GM18519 (cell line): Measurements from ENCODE around the gene NUDT11.
"Not testable (repeated sequence)": the region's sequence is repeated elsewhere in the genome, so short reads cannot be mapped to it uniquely, and the experiment has no call there.

Experiments
- ATAC-seq: cut with Tn5 transposase; IDR thresholded peaks from one replicate; pipeline ENCODE4 v1.9.1; 2021; ENCODE audit warnings: mild to moderate bottlenecking, moderate library complexity; ENCODE audit not compliant: unreplicated experiment, low FRiP score

The NUDT11 gene

DNA sequence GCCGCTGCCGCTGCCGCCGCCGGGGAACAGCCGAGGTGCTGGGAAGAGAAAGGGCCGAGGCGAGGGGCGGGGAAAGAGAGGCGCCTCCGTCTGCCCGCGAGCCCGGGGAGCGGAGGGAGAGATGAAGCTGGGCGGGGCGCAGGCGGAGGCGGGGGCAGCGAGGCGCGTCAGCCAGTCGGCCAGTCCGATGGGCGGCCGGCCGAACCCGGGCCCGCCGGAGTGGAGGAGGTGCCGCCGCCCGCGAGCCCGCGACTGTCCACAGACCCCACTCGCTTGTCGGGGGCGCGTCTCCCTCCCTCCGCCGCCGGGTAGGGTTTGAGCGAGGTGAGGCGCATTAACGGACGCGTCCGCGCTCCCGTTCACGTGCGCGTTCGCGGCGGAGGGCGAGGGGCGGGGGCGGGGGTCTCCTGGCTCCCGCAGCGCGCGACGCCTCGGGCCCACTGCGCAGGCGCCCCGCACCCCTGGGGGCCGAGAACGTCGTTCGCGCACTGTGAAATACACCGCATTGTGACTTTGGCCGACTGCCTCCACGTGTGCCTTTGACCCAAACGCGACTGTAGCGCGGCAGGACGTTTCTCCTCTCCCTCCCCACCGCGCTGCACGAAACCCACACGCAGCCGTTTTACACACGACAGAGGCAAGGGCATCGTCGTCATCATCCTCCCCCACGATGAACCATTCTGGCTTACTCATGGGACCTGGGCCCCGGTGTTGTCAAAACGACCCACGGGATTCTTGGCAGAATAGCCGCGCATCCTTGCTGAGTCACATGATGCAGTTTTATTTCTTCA, at the start of gene NUDT11:
NUDT11 (minus strand) TSS at position 92 of the 791 bp plus-strand sequence. CDS start 148 bp downstream, outside the sequence.
- no peak for ATAC-seq

DNA sequence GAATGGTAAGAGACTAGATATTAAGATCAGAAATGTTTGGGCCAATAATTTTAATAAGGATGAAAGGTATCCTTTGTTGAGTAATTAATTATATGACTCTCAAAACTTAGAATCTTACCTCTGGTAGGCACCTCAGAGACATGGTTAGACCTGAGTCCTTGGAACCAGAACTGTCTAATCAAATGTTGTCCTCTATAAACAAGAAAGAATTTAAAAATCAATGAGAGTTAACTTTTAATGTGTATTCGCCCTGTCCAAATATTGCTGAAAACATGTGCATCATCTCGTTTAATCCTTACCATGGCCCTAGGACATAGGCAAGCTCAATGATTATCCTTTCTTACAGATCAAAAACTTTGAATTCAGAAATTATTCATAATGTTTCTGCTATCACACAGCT, 24.0 kb upstream of the NUDT11 start:
- no peak for ATAC-seq

DNA sequence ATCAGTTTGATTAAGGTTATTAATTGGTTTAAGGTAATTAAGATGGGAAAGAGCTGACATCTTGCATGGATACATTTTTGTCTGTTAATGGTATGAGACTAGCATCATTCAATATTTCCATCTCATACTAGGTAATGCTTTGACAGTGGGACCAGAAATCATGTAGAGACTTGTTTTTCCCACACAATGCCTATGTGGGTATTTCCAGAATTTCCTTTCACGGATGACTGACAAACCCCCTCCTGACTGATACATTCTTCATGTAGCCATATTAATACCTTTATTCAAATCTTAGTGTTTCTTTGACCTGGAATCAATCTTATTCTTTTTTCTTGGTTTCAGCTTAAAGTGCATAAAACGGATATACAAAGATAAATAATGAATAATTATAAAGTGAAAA, 22.7 kb upstream of the NUDT11 start:
- ATAC-seq: not testable (repeated sequence)

DNA sequence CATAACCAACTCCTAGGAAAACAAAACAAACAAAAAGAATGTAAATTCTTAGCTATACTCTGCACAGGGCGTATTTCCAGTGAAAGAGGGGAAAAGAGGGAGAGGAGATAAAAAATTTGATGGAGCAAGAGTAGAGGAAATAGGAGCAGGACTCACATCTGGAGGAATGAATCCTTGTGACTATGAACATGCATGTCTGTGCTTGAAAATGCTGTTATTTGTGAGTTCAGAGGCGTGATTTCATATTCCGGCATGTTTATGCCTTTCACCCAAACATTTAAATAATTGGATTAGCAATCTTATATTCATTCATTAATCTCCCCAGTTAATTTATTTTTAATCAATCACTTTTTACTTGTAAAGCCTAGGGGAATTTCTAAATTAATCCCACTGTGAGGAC, 11.2 kb upstream of the NUDT11 start:
- no peak for ATAC-seq

DNA sequence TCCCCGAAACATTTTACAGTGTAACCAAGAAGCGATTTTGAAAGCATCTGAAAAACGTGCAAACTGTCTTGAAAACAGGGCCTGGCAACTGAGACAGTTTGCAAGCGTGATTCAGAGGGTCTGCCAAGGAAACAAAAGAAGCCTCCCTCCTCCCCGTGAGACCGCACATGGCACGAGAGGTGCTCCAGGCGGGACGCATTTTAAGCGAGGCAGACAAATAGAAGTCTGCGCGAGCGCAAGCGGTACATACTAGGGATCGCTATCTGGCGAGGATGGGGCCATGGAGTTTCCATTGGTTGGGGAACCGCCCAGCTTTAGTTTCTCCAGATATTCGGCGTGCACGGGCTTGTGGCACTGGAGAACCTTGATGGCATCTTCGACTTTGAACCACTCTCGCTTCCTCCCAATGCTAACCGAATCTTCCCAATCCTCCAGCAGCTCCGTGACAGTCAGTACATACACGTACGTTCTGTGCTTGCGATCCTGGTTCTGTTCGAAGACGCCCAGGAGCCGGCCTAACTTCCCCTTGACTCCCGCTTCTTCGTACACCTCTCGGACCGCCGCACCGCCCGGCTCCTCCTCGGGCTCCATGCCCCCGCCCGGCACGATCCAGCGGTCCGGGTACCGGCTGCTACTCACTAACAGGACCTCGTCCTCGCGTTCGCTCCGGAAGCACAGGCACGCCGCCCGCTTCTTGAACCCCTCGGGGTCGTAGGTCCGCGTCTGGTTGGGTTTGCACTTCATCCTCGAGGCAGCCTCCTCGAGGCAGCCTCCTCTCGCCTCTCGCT, 497 bp downstream of the NUDT11 start:
- ATAC-seq: not testable (repeated sequence)

DNA sequence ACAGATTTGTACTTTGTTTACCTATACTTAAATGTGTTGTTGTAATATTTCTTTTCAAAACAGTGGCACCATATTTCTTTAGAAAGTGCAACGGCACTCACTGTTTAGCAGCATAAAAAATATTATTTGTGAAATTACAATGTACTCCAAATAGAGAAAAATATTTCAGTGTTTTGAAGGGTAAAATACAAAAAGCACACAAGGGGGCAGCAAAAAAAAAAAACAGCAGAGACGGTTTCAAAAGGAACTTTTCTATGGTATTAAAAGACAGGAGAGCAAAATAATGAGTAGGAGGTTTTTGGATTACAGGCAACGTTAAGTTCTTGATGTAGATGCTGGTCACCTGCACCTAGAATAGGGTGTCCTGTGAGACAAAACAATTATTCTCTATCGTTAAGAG, 2.0 kb downstream of the NUDT11 start:
- ATAC-seq: no peak

DNA sequence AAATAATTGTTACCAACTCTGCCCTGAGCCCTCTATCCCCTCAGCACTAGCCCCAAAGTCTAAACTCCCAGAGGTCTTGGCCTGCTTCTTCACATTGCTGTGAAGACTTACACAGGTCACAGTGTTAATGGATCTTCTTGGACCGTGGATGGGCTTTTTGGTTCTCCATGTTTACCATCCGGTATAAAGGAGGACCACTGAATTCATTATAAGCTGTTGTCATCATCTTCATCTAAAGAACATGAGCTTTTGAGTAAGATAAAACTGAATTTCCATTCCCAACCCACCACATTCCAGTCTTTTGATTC, 8.5 kb downstream of the NUDT11 start:
- ATAC-seq: no peak

DNA sequence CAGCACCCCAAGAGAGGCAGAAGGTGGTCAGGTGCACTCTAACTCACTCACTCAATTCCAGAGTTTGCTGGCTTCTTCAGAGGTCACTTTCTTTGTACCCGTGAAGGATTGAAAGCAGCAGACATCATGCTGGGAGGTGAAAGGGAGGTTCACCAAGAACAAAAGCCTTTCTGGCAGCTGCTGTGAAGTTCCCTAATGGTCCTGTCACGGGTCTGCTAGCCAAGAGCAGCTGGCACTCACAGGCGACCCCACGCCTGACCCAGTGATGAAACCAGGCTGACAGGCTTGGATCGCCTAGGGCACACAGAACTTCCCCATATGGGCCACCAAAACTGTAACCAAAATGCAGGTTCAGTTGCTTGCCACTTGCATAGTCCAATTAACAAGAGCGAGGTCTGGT, 11.8 kb downstream of the NUDT11 start:
- ATAC-seq: no peak

DNA sequence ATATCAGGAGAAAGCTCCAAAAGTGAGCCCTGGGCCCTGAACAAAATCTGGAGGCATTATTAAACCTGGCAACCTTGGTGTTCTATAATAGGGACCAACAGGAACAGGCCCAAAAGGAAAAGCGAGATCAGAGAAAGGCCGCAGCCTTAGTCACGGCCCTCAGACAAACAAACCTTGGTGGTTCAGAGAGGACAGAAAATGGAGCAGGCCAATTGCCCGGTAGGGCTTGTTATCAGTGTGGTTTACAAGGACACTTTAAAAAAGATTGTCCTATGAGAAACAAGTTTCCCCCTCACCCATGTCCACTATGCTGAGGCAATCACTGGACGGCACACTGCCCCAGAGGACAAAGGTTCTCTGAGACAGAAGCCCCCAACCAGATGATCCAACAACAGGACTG, 14.0 kb downstream of the NUDT11 start:
- not testable (repeated sequence) for ATAC-seq

DNA sequence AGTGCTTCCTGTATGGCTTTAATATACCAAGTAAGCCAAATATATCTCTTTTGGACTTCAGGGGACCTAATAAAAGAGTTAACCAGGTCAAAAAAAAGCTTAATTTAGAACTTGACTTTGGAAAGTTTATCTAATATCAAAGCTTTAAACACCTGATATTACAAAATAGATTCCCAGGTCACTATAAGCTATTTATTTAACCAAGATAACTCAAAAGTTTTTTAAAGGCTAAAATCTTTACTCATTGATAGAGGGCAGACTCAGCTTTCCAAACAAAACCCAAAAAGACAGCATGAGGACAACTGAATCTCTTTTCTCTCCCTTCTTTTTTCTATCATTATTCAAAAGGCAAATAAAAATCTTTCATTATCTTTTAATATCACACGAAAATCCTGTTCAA, 19.5 kb downstream of the NUDT11 start:
- no peak for ATAC-seq

DNA sequence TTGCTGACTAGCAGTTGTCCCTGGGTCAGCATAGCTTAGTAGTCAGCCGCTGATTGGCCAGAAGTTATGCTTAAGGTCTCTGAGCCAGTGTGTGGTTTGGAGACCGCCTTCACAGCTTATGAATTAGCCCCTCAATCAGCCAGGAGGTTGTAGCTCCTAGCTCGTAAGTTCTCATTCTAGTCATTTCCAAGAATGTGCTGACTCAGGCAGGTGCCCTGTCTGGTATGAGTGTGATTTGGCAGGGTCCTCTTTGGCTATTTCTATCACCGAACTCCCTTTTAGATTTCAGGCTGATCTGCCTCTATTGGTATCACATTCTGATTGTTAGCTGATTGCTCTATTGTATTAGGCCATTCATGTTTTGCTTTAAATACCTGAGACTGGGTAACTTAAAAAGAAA, 33.1 kb downstream of the NUDT11 start:
- no peak for ATAC-seq

DNA sequence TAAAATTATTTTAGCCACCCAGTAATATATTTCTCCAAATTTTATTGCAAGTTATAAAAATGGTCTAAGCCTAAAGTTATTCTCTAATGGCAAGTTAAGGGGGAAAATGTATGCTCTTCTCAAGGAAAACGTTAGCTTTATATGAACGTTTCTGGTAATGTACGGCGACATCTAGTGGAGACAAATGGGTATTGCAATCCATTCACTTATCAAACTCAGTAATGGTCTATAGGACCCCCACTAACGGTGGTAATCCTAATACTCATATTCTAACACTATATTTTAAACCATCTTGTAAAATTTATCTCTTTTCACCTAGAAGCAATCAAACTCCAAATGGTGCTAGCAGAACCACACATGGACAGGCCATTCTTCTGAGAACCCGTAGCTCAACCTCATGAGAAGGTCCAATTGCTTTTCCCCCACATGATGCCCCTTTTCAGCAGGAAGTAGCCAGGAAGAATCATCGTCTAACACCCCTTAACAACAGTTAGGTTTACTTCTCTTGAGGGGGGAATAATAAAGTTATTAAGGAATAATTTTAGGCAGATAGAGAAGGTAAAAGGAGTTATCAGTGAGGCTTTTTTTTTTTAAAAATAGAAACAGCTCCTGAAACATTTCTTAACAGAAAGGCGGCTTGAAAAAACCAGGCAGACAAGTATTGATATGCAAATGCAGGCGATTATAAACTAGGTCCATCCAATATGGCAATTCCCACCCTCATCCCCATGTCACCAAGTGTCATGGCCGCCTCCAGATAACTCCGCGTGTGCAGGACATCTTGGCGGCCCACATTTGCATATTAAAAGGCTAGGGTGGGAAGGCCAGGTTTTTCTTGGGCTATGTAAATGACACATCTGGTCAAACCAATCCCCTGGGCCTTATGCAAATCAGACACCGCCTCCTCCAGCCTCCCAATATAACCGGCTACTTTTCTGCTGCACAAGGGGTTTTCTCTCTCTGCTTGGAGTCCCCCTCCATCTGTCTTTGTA, 35.0 kb downstream of the NUDT11 start:
- no peak for ATAC-seq

DNA sequence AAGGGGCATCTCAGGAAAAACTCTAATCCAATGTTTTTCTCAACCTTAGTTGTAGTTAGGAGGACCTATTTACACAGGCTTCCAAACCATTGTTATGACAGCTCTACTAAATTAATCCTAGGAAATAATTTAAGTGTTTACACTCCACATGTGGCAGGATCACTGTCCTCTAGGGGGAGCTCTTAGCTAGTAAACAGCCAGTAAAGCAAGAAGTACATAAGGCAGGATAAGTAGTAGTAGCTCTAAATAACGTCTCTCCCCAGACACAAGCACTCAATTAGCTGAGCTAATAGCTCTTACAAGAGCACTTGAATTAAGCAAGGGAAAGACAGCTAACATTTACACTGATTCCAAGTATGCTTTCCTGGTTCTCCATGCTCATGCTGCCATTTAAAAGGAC, 37.3 kb downstream of the NUDT11 start:
- ATAC-seq: no peak

DNA sequence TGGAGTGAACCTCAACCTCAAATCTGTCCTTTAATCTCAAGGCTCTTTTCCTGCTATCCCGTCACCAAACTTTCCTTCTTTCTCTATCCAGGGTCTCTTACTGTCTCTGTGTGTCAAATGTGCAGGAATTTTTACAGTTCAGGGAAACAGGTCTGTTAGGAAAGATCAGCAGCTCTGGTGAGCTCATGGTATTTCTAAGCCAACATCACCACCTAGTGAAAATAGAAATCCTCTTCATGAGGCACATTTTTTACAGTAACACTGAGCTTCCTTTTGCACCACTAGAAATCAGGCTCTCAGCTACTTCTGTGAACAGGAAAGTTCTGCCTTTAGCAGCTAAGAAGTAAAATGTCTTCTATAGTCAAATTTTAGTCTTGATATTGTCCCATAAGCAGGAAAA, 39.6 kb downstream of the NUDT11 start:
- ATAC-seq: no peak

DNA sequence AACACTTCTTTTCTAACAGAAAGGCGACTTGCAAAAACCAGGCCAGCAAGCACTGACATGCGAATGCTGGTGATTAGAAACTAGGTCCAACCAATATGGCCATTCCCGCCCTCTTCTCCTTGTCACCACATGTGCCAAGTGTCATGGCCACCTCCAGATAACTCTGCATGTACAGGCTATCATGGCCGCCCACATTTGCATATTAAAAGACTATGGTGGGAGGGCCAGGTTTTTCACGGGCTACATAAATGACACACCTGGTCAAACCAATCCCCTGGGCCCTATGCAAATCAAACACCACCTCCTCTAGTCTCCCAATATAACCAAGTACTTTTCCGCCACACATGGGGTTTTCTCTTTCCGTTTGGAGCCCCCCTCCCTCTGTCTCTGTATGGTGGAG, 40.1 kb downstream of the NUDT11 start:
- ATAC-seq: no peak

DNA sequence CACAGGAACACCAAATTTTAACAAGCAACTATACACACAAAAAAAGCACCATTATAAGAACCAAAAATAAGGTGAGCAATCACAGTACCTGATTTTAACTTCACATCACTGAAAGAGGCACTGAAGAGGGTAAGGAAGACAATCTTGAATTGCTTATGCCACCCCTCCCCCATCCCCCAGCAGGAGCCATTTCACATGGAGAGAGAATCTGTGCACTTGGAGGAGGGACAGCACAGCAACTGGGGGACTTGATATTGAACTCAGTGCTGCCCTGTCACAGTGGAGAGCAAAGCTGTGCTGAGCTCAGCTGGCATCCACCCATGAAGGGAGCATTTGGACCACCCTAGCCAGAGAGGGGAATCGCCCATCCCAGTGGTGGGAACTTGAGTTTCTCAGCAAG, 56.0 kb downstream of the NUDT11 start:
- ATAC-seq: no peak
